Measurements from ENCODE around the gene PTPRJ. TPM values are rescaled to one million over a fixed set of nuclear protein-coding genes. Genes with fewer than 3 reads are reported as not detected.
A peak's percentile ranks its signal among the peaks of the same experiment; 100 is the strongest.

The PTPRJ gene
- total and polyA plus RNA-seq, 2 donors (not counting 3 experiments of a cell fraction or from before 2014, with no cell fraction given) = 3.1 to 7.7 TPM

DNA sequence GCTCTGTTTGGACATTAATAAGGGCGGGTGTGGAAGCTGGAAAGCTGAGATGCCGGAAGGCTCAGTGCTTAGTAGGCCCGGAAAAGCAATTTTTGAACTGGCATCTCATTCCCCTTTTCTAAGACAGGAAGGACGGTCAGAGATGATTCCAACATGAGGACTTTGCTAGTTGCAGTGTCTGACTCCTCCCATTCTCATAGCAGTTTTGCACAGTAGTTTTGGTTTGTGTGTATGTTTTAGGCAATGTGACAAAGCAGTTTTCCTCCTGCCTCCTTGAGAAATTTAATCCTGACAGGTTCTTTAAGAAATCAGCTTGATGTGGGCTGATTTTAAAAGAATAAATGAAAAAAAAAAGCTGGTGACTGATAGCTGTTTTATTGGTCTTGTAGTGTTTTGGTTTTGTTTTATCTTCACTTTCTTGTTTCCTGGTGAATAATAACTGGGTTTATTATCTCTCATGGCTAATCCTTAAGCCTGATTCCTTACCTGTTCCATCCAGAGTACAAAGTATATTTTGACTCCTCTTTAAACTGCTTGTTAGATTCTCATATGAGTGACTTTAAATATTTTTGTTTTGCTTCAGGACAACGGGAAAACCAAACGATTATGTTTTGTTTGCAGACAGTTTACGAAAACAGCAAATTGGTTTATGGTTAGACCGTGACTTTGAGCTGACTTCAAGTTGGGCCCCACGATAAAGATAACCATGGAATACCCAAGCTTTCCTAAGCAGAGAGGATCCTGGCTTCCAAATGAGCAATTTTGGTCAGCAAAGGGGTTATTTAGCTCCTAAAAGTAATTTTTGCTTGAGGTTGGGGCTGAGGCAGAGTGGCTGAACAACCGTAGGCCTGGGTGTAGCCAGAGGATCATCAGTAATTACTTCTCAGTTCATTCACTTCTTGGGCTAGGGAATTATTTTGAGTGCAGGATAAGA lies 3.4 kb downstream of the PTPRJ start:
- H3K9ac ChIP-seq (replicated peaks; ENCODE audit: extremely low read depth, insufficient read depth, low read length) = no peak overlapping the region
- H3K9me1 ChIP-seq (replicated peaks; ENCODE audit: control insufficient read depth, extremely low read depth, insufficient read depth, low read length) = no peaks in the 10 kb centered on the region
- ChIA-PET POLR2A (no interaction called here), CTCF (interaction anchor here (0.6 to 1.7 kb wide), 6 partner anchors 14 to 124 kb away, joined by 3 to 5 read pairs (median 4); no protein-coding TSS in a partner anchor)
- H4K20me1 ChIP-seq (replicated peaks; ENCODE audit: control insufficient read depth, extremely low read depth, insufficient read depth, low read length) = no peaks in the 10 kb centered on the region
- no TSS peak for BruUV-seq (replicated peaks)
- DNase-seq (ENCODE audit: low read depth, low spot score) = no peak
- H3K36me3 ChIP-seq (ENCODE audit: control insufficient read depth in 2 of 2, extremely low read depth in 1 of 2, insufficient read depth in 2 of 2, low read length in 2 of 2) = no peaks in the 10 kb centered on the region
- peaks cover 6% of the 10 kb centered on the region for H3K79me2 ChIP-seq (ENCODE audit: control insufficient read depth, insufficient read depth, low read length)
- H3K9me3 ChIP-seq (replicated peaks; ENCODE audit: control insufficient read depth, insufficient read depth, low read length) = no peaks in the 10 kb centered on the region
- peaks cover 21% of the 10 kb centered on the region for H3K4me1 ChIP-seq (ENCODE audit: control insufficient read depth, extremely low read depth, insufficient read depth, low read length)
- H3K27ac ChIP-seq (ENCODE audit: insufficient read depth, low read depth, low read length) = no peak overlapping the region
- TF ChIP-seq FOS (IDR thresholded peaks at IDR 0.05; ENCODE audit: borderline replicate concordance, insufficient read depth, low read length) (no peak), MYC (IDR thresholded peaks at IDR 0.05; ENCODE audit: low read depth, low read length) (no peak), JUN (IDR thresholded peaks at IDR 0.05; ENCODE audit: borderline replicate concordance, insufficient read depth, insufficient read length, low read depth) (no peak), POLR2AphosphoS5 (IDR thresholded peaks at IDR 0.05; ENCODE audit: insufficient read depth, low read depth, low read length) (no peak), EZH2 (IDR thresholded peaks at IDR 0.05; ENCODE audit: borderline replicate concordance, low read depth, low read length, severe bottlenecking) (no peak), POLR2A (IDR thresholded peaks at IDR 0.05; ENCODE audit: low read depth, low read length) (no peak), MAX (IDR thresholded peaks at IDR 0.05; ENCODE audit: insufficient read depth, insufficient read length) (no peak), GATA2 (IDR thresholded peaks at IDR 0.05; ENCODE audit: insufficient read depth, insufficient read length, low read depth, low read length) (no peak)
- TF ChIP-seq, protein P1, sequence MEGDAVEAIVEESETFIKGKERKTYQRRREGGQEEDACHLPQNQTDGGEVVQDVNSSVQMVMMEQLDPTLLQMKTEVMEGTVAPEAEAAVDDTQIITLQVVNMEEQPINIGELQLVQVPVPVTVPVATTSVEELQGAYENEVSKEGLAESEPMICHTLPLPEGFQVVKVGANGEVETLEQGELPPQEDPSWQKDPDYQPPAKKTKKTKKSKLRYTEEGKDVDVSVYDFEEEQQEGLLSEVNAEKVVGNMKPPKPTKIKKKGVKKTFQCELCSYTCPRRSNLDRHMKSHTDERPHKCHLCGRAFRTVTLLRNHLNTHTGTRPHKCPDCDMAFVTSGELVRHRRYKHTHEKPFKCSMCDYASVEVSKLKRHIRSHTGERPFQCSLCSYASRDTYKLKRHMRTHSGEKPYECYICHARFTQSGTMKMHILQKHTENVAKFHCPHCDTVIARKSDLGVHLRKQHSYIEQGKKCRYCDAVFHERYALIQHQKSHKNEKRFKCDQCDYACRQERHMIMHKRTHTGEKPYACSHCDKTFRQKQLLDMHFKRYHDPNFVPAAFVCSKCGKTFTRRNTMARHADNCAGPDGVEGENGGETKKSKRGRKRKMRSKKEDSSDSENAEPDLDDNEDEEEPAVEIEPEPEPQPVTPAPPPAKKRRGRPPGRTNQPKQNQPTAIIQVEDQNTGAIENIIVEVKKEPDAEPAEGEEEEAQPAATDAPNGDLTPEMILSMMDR (IDR thresholded peaks at IDR 0.05; ENCODE audit: extremely low read depth in 1 of 2, insufficient read depth in 1 of 2, low read depth in 1 of 2, low read length in 2 of 2) = no peak
- H3K4me3 ChIP-seq (replicated peaks in 1 of 3; ENCODE audit: insufficient read depth in 1 of 3, low read depth in 1 of 3, low read length in 3 of 3) = no peak overlapping the region
- dilution Hi-C loops (cut with MboI; ENCODE audit: extremely low pct_ligation_motif_present, low sequenced_read_pairs) = no loop called here
- peak overlapping the region; percentile 21 for H2AFZ ChIP-seq (ENCODE audit: low read depth, low read length)
- intact Hi-C loops (cut with micrococcal nuclease) = loop anchor here (5.0 kb wide), 2 partner anchors 84 to 216 kb away; partner anchors contain the start of gene FNBP4
- no peaks in the 10 kb centered on the region for H3K27me3 ChIP-seq (ENCODE audit: control insufficient read depth in 2 of 2, insufficient read depth in 2 of 2, low read length in 2 of 2)
- peak; percentile 28 for FAIRE-seq
- H3K4me2 ChIP-seq (ENCODE audit: insufficient read depth, low read length) = no peak overlapping the region

Data from endothelial cell of umbilical vein (primary cell).